H9 (cell line): Measurements from ENCODE around the gene SDK2. TPM values are rescaled to one million over a fixed set of nuclear protein-coding genes. Genes with fewer than 3 reads are reported as not detected.

ENCODE experiments used
- DNase-seq: peaks from one replicate; pipeline ENCODE4 v3.0.0-alpha.2; 2017
- H2AFZ ChIP-seq: one replicate; pipeline ENCODE4 v1.6.1; 2013; ENCODE audit warnings: mild to moderate bottlenecking, low read length, control low read depth, moderate library complexity
- H2AK5ac ChIP-seq: 2 replicates; pipeline ENCODE4 v1.6.1; 2013; ENCODE audit warnings: low read length, control low read depth, mixed read lengths; ENCODE audit not compliant: insufficient read length
- H2BK120ac ChIP-seq: one replicate; pipeline ENCODE4 v1.6.1; 2013; ENCODE audit warnings: low read depth, mild to moderate bottlenecking, low read length, control low read depth, inconsistent platforms; ENCODE audit not compliant: poor library complexity, severe bottlenecking
- H2BK12ac ChIP-seq: 2 replicates; pipeline ENCODE4 v1.6.1; 2013; ENCODE audit warnings: low read length, control low read depth, mixed read lengths, low read depth; ENCODE audit not compliant: insufficient read length
- H2BK15ac ChIP-seq: 2 replicates; pipeline ENCODE4 v1.6.1; 2013; ENCODE audit warnings: low read depth, low read length, control low read depth
- H2BK20ac ChIP-seq: one replicate; pipeline ENCODE4 v1.6.1; 2013; ENCODE audit warnings: low read depth, mild to moderate bottlenecking, low read length, control low read depth, inconsistent platforms; ENCODE audit not compliant: poor library complexity, severe bottlenecking
- H2BK5ac ChIP-seq: 2 replicates; pipeline ENCODE4 v1.6.1; 2013; ENCODE audit warnings: low read length, control low read depth, mixed read lengths; ENCODE audit not compliant: insufficient read length
- H3K14ac ChIP-seq: 2 replicates; pipeline ENCODE4 v1.6.1; 2013; ENCODE audit warnings: low read length, control low read depth; ENCODE audit not compliant: insufficient read depth
- H3K18ac ChIP-seq: 2 replicates; pipeline ENCODE4 v1.6.1; 2013; ENCODE audit warnings: low read depth, mild to moderate bottlenecking, mixed read lengths, low read length, control low read depth; ENCODE audit not compliant: insufficient read length
- H3K23ac ChIP-seq: 2 replicates; pipeline ENCODE4 v1.6.1; 2013; ENCODE audit warnings: low read length, control low read depth, mixed read lengths, low read depth; ENCODE audit not compliant: insufficient read length
- H3K23me2 ChIP-seq: 2 replicates; pipeline ENCODE4 v1.6.1; 2013; ENCODE audit warnings: low read depth, mild to moderate bottlenecking, mixed read lengths, low read length, control low read depth; ENCODE audit not compliant: insufficient read length, poor library complexity, severe bottlenecking
- H3K27ac ChIP-seq: 2 replicates; pipeline ENCODE4 v1.5.1; 2013; ENCODE audit warnings: low read length, control low read depth, mixed read lengths, low read depth; ENCODE audit not compliant: insufficient read length
- H3K27me3 ChIP-seq: 2 replicates; pipeline ENCODE4 v1.6.1; 2013; ENCODE audit warnings: low read length, control low read depth, inconsistent platforms; ENCODE audit not compliant: insufficient read depth
- H3K4ac ChIP-seq: 2 replicates; pipeline ENCODE4 v1.6.1; 2013; ENCODE audit warnings: low read depth, mild to moderate bottlenecking, control low read depth, inconsistent platforms, low read length, moderate library complexity
- H3K4me1 ChIP-seq: 2 replicates; pipeline ENCODE4 v1.6.1; 2013; ENCODE audit warnings: low read length, control low read depth, inconsistent platforms; ENCODE audit not compliant: insufficient read depth
- H3K4me2 ChIP-seq: 2 replicates; pipeline ENCODE4 v1.6.1; 2013; ENCODE audit warnings: low read length, control low read depth, mixed read lengths; ENCODE audit not compliant: insufficient read length, insufficient read depth
- H3K56ac ChIP-seq: 2 replicates; pipeline ENCODE4 v1.6.1; 2013; ENCODE audit warnings: low read depth, mild to moderate bottlenecking, mixed read lengths, low read length, control low read depth; ENCODE audit not compliant: insufficient read length
- H3K79me1 ChIP-seq: 2 replicates; pipeline ENCODE4 v1.6.1; 2013; ENCODE audit warnings: low read depth, mild to moderate bottlenecking, moderate library complexity, low read length, control low read depth, inconsistent platforms; ENCODE audit not compliant: insufficient read depth, poor library complexity, severe bottlenecking
- H3K79me2 ChIP-seq: 2 replicates; pipeline ENCODE4 v1.6.1; 2013; ENCODE audit warnings: low read length, control low read depth, inconsistent platforms; ENCODE audit not compliant: insufficient read depth
- H3K9ac ChIP-seq: 2 replicates; pipeline ENCODE4 v1.6.1; 2013; ENCODE audit warnings: low read length, control low read depth, mixed read lengths; ENCODE audit not compliant: insufficient read length; ENCODE audit errors: extremely low read depth
- H3K9me3 ChIP-seq: one replicate; pipeline ENCODE4 v1.6.1; 2013; ENCODE audit warnings: low read depth, low read length, inconsistent platforms; ENCODE audit not compliant: control insufficient read depth
- H3T11ph ChIP-seq: one replicate; pipeline ENCODE4 v1.6.1; 2013; ENCODE audit warnings: mild to moderate bottlenecking, low read length, control low read depth, inconsistent platforms
- H4K20me1 ChIP-seq: one replicate; pipeline ENCODE4 v1.6.1; 2013; ENCODE audit not compliant: control insufficient read depth, insufficient read length, insufficient read depth
- H4K5ac ChIP-seq: 2 replicates; pipeline ENCODE4 v1.6.1; 2013; ENCODE audit warnings: low read depth, mild to moderate bottlenecking, mixed read lengths, low read length, control low read depth; ENCODE audit not compliant: insufficient read length
- H4K8ac ChIP-seq: replicated peaks from 2 replicates; pipeline ENCODE4 v1.6.1; 2013; ENCODE audit warnings: low read length, control low read depth, mixed read lengths, low read depth; ENCODE audit not compliant: insufficient read length
- H4K91ac ChIP-seq: 2 replicates; pipeline ENCODE4 v1.6.1; 2013; ENCODE audit warnings: low read depth, mild to moderate bottlenecking, moderate library complexity, mixed read lengths, low read length, control low read depth; ENCODE audit not compliant: insufficient read length
- H3K27ac Mint-ChIP-seq, 3 experiments: 2 replicates in 2 of 3; 3 replicates in 1 of 3; pipeline ENCODE4 v1.8.0; 2020 to 2021; ENCODE audit warnings: mixed read lengths in 3 of 3, mild to moderate bottlenecking in 1 of 3, moderate library complexity in 1 of 3
- H3K27me3 Mint-ChIP-seq: 2 replicates; pipeline ENCODE4 v1.8.0; 2021; ENCODE audit warnings: low read depth, mild to moderate bottlenecking, moderate library complexity, mixed read lengths
- H3K36me3 Mint-ChIP-seq, 3 experiments: 2 replicates in 2 of 3; 3 replicates in 1 of 3; pipeline ENCODE4 v1.8.0; 2020 to 2021; ENCODE audit warnings: low read depth in 3 of 3, mixed read lengths in 3 of 3; ENCODE audit not compliant: insufficient read depth in 1 of 3
- H3K4me1 Mint-ChIP-seq, 2 experiments: 2 replicates each; pipeline ENCODE4 v1.8.0; 2020; ENCODE audit warnings: mixed read lengths in 2 of 2
- H3K4me3 Mint-ChIP-seq, 2 experiments: 2 replicates in 1 of 2; 3 replicates in 1 of 2; pipeline ENCODE4 v1.8.0; 2020 to 2021; ENCODE audit warnings: mild to moderate bottlenecking in 2 of 2, mixed read lengths in 2 of 2, moderate library complexity in 1 of 2
- H3K9me3 Mint-ChIP-seq, 2 experiments: 2 replicates in 1 of 2; 3 replicates in 1 of 2; pipeline ENCODE4 v1.8.0; 2020; ENCODE audit warnings: mild to moderate bottlenecking in 2 of 2, mixed read lengths in 2 of 2, moderate library complexity in 1 of 2
- CTCF ChIP-seq: fragments of 200-600 bp; sonication (generic); conservative IDR thresholded peaks from 3 replicates; pipeline ENCODE4 v1.8.0; 2021; ENCODE audit warnings: antibody characterized with exemption, mild to moderate bottlenecking
- WGBS: extraction: QIAGEN DNeasy Blood & Tissue Kit; methylation state at CpG from one replicate; pipeline ENCODE4 v1.1.7; 2013; ENCODE audit warnings: missing lambda C conversion rate, low lambda C conversion rate, mixed read lengths; ENCODE audit not compliant: insufficient read length; ENCODE audit errors: extremely low coverage; 5-methylcytosine and 5-hydroxymethylcytosine counted together
- total RNA-seq: library from RNA; stranded (reverse); gene quantifications from 2 replicates; pipeline ENCODE4 v1.2.1, GENCODE V29; 2021

SDK2 gene
- total RNA-seq, 1 experiment from 2014 or later: 9.1 TPM

GRCh38 chr17:73628642-73629552 is 15.3 kb downstream of the SDK2 start:
- Histone ChIP-seq H3K23ac (no peak overlapping the region), H3K27ac (no peak overlapping the region)
- peaks cover 33 to 54% of the 10 kb centered on the region in 2 experiments for H3K4me1 Mint-ChIP-seq

More at GRCh38 chr17:73628642-73629552, 15.3 kb downstream of the SDK2 start:
- Histone ChIP-seq H3K27me3 (no peaks in the 10 kb centered on the region), H3K4me1 (peaks cover 4% of the 10 kb centered on the region; the same call in 1 of the 2 replicates), H4K20me1 (no peaks in the 10 kb centered on the region), H2BK20ac (no peak overlapping the region), H3K18ac (no peak overlapping the region), H3K56ac (no peak overlapping the region), H4K8ac (no peak overlapping the region), H3K79me2 (no peaks in the 10 kb centered on the region), H3K9me3 (no peaks in the 10 kb centered on the region), H3K23me2 (peaks cover 3% of the 10 kb centered on the region), H2BK15ac (no peak overlapping the region), H3K79me1 (no peaks in the 10 kb centered on the region), H2AK5ac (no peak overlapping the region), H3K9ac (no peak overlapping the region), H3K4me2 (no peak overlapping the region), H3K14ac (no peak overlapping the region), H2AFZ (no peak overlapping the region), H4K5ac (no peak overlapping the region), H2BK120ac (no peak overlapping the region), H3T11ph (no peak overlapping the region), H3K4ac (no peak overlapping the region), H4K91ac (no peak overlapping the region), H2BK5ac (no peak overlapping the region), H2BK12ac (no peak overlapping the region)
- H3K4me3 Mint-ChIP-seq: no peak overlapping the region
- H3K27me3 Mint-ChIP-seq: peaks cover 2% of the 10 kb centered on the region
- TF ChIP-seq CTCF: no peak
- no peak overlapping the region; a peak in 1 of 7 replicates for H3K27ac Mint-ChIP-seq
- H3K9me3 Mint-ChIP-seq: no peaks in the 10 kb centered on the region
- no CpG with 5 or more reads among the region's 13 CpGs for WGBS
- peaks cover 0 to 4% (median 0%) of the 10 kb centered on the region in 3 experiments; a peak in 1 of 7 replicates for H3K36me3 Mint-ChIP-seq
- DNase-seq: no peak
